Activated CD4-positive, alpha-beta T cell treated with anti-CD3 and anti-CD28 coated beads, Interleukin-2, amount 10 ng/mL, durations not matched to agents 24 days and 14 days (primary cell): ENCODE results near the gene AGXT2. TPM values are rescaled to one million over a fixed set of nuclear protein-coding genes. Genes with fewer than 3 reads are reported as not detected.
A peak's percentile ranks its signal among the peaks of the same experiment; 100 is the strongest.

Experiments used
- DNase-seq: peaks from one replicate; pipeline ENCODE4 v3.0.0; 2022
- H3K27ac Mint-ChIP-seq: one replicate; pipeline ENCODE4 v1.8.0; 2022; ENCODE audit warnings: mild to moderate bottlenecking, mixed read lengths
- H3K27me3 Mint-ChIP-seq: one replicate; pipeline ENCODE4 v1.8.0; 2022; ENCODE audit warnings: mixed read lengths
- H3K36me3 Mint-ChIP-seq: one replicate; pipeline ENCODE4 v1.8.0; 2022; ENCODE audit warnings: low read depth, mild to moderate bottlenecking, mixed read lengths
- H3K4me1 Mint-ChIP-seq: one replicate; pipeline ENCODE4 v1.8.0; 2021; ENCODE audit warnings: mixed read lengths
- H3K4me3 Mint-ChIP-seq: one replicate; pipeline ENCODE4 v1.8.0; 2022; ENCODE audit warnings: mild to moderate bottlenecking, moderate library complexity, mixed read lengths
- H3K9me3 Mint-ChIP-seq: one replicate; pipeline ENCODE4 v1.8.0; 2021; ENCODE audit warnings: mixed read lengths
- intact Hi-C: fragments of 100-400 bp; cut with micrococcal nuclease; formaldehyde crosslinking; loops from one replicate; pipeline ENCODE4 v1.15.1; 2023
- total RNA-seq: library from RNA; stranded (reverse); gene quantifications from 2 replicates; pipeline ENCODE4 v1.2.3, GENCODE V29; 2022

AGXT2 gene
- total RNA-seq, 1 donor from 2014 or later: not detected

GRCh38 chr5:35016174-35017051 is 31.3 kb downstream of the AGXT2 start:
- peaks cover 6% of the 10 kb centered on the region for H3K27me3 Mint-ChIP-seq
- intact Hi-C loops: no loop called here
- no peaks in the 10 kb centered on the region for H3K36me3 Mint-ChIP-seq
- no peak overlapping the region for H3K27ac Mint-ChIP-seq
- H3K4me1 Mint-ChIP-seq: no peaks in the 10 kb centered on the region
- H3K9me3 Mint-ChIP-seq: no peaks in the 10 kb centered on the region
- no peak for DNase-seq
- no peak overlapping the region for H3K4me3 Mint-ChIP-seq

DNA sequence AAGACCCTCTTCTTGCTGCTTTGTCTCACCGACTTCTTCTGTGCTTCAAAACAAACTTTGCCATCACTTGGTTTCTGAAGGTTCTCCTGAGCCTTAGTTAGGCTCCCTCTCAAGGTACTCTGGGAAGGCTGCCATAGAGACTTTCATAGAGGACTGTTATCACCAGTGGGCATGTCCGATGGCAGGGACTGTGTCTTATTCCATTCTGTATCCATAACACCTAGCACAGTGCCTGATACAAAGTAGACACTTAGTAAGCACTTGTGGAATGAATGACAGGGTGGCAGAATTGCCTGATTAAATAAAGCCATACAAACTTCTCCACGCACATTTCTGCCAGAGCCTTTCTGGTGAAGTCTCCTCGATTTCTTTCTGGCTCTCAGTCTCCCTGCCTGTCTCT is 32.7 kb downstream of the AGXT2 start:
- H3K4me3 Mint-ChIP-seq: no peak overlapping the region
- DNase-seq: no peak
- H3K36me3 Mint-ChIP-seq: no peaks in the 10 kb centered on the region
- peaks cover 7% of the 10 kb centered on the region for H3K27me3 Mint-ChIP-seq
- no peaks in the 10 kb centered on the region for H3K9me3 Mint-ChIP-seq
- H3K27ac Mint-ChIP-seq: no peak overlapping the region
- intact Hi-C loops: no loop called here
- H3K4me1 Mint-ChIP-seq: no peaks in the 10 kb centered on the region

- H3K9me3 Mint-ChIP-seq: no peaks in the 10 kb centered on the region
- H3K27ac Mint-ChIP-seq: no peak overlapping the region
- no peaks in the 10 kb centered on the region for H3K36me3 Mint-ChIP-seq
- H3K4me3 Mint-ChIP-seq: no peak overlapping the region
- H3K27me3 Mint-ChIP-seq: peaks cover 12% of the 10 kb centered on the region
- no peaks in the 10 kb centered on the region for H3K4me1 Mint-ChIP-seq
- no peak for DNase-seq
- intact Hi-C loops: no loop called here
Observed at GRCh38 chr5:35012796-35013195, 35.0 kb downstream of the AGXT2 start.

DNA sequence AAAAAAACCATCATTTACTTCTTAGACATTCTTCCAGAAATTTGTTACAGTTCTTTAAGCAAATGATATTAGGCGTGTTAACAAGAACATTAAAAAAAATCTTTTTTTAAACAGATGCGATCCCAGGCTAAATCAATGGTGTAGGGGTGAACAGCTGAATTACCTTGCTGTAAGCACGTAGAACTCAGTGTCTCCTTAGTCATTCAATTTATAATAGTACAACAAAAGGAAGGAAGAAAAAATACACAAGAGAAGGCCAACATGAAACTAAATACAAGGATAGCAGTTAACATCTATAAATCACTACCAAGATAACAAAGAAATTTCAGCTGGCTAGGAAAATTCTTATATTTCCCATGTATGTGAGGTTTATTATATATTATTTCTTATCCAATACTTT is 35.4 kb downstream of the AGXT2 start:
- Mint-ChIP-seq H3K27ac (no peak overlapping the region), H3K9me3 (no peaks in the 10 kb centered on the region), H3K4me1 (no peaks in the 10 kb centered on the region), H3K27me3 (peaks cover 12% of the 10 kb centered on the region), H3K4me3 (no peak overlapping the region), H3K36me3 (no peaks in the 10 kb centered on the region)
- intact Hi-C loops: no loop called here
- DNase-seq: no peak

- H3K36me3 Mint-ChIP-seq: no peaks in the 10 kb centered on the region
- no peak overlapping the region for H3K4me3 Mint-ChIP-seq
- no peak overlapping the region for H3K27ac Mint-ChIP-seq
- DNase-seq: no peak
- intact Hi-C loops: no loop called here
- H3K4me1 Mint-ChIP-seq: no peaks in the 10 kb centered on the region
- no peaks in the 10 kb centered on the region for H3K9me3 Mint-ChIP-seq
- peaks cover 11% of the 10 kb centered on the region for H3K27me3 Mint-ChIP-seq
Observed at GRCh38 chr5:35010676-35011075, 37.1 kb downstream of the AGXT2 start.

DNA sequence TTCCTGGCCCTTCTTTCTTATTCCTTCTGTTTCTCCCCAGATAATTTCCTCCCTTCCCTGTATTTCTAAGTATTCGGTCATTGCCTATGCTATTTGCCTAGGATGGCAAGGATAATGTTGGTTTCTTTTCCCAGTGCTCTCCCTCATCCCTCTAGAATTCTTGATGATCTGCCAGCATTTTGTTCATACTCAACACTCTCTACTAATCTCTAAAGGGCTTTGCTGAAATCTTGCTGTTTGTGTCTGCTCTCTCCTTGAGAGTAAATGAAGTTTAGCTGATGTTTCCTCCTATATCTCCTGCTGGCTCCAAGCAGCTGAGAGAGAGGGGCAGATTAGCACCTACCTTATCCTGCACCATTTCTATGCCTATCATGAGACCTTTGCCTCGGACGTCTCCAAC is 38.1 kb downstream of the AGXT2 start:
- Mint-ChIP-seq H3K9me3 (no peaks in the 10 kb centered on the region), H3K27me3 (peaks cover 16% of the 10 kb centered on the region), H3K27ac (no peak overlapping the region), H3K36me3 (no peaks in the 10 kb centered on the region), H3K4me3 (no peak overlapping the region), H3K4me1 (no peaks in the 10 kb centered on the region)
- no peak for DNase-seq
- intact Hi-C loops: no loop called here

GRCh38 chr5:35009019-35009418 is 38.7 kb downstream of the AGXT2 start:
- Mint-ChIP-seq H3K36me3 (no peaks in the 10 kb centered on the region), H3K4me3 (no peak overlapping the region), H3K4me1 (no peaks in the 10 kb centered on the region), H3K27ac (no peak overlapping the region), H3K9me3 (no peaks in the 10 kb centered on the region), H3K27me3 (peaks cover 16% of the 10 kb centered on the region)
- no peak for DNase-seq
- intact Hi-C loops: no loop called here

- peaks cover 18% of the 10 kb centered on the region for H3K27me3 Mint-ChIP-seq
- no peaks in the 10 kb centered on the region for H3K36me3 Mint-ChIP-seq
- DNase-seq: no peak
- intact Hi-C loops: loop anchor here (5.0 kb wide), 1 partner anchor 923 kb away; no protein-coding TSS in a partner anchor
- H3K27ac Mint-ChIP-seq: no peak overlapping the region
- no peaks in the 10 kb centered on the region for H3K9me3 Mint-ChIP-seq
- H3K4me3 Mint-ChIP-seq: no peak overlapping the region
- no peaks in the 10 kb centered on the region for H3K4me1 Mint-ChIP-seq
Observed at GRCh38 chr5:35004771-35005170, 43.0 kb downstream of the AGXT2 start.

- no peak overlapping the region for H3K4me3 Mint-ChIP-seq
- no peak for DNase-seq
- intact Hi-C loops: loop anchor here (5.0 kb wide), 1 partner anchor 923 kb away; no protein-coding TSS in a partner anchor
- peaks cover 20% of the 10 kb centered on the region for H3K27me3 Mint-ChIP-seq
- no peaks in the 10 kb centered on the region for H3K4me1 Mint-ChIP-seq
- no peaks in the 10 kb centered on the region for H3K9me3 Mint-ChIP-seq
- H3K27ac Mint-ChIP-seq: no peak overlapping the region
- no peaks in the 10 kb centered on the region for H3K36me3 Mint-ChIP-seq
Observed at GRCh38 chr5:35004200-35004599, 43.5 kb downstream of the AGXT2 start.

- Mint-ChIP-seq H3K9me3 (no peaks in the 10 kb centered on the region), H3K4me3 (no peak overlapping the region), H3K4me1 (no peaks in the 10 kb centered on the region), H3K36me3 (no peaks in the 10 kb centered on the region), H3K27ac (no peak overlapping the region), H3K27me3 (peaks cover 20% of the 10 kb centered on the region)
- DNase-seq: peak; percentile 89
- intact Hi-C loops: loop anchor here (1.0 to 5.0 kb wide), 3 partner anchors 44 to 924 kb away; no protein-coding TSS in a partner anchor
Observed at GRCh38 chr5:35003018-35003957, 44.5 kb downstream of the AGXT2 start.

GRCh38 chr5:35002459-35002858 is 45.3 kb downstream of the AGXT2 start:
- H3K9me3 Mint-ChIP-seq: no peaks in the 10 kb centered on the region
- intact Hi-C loops: loop anchor here (2.0 to 5.0 kb wide), 2 partner anchors 44 to 925 kb away; no protein-coding TSS in a partner anchor

DNA sequence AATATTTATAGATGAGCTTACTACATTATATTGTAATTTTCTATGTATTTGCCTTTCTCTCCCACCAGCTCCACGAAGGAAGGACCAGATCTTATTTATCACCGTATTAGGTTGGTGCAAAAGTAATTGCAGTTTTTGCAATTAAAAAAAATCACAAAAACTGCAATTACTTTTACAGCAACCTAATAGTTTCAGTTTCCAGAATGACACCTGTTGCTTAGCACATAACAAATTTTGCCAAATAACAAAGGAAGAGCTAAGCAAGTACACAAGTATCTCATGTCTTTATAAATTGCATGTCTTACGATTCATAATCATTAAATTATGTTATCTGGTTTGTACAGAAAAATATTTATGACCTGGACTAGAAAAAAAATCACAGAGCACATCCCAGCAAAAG is 45.9 kb downstream of the AGXT2 start:
- no peak for DNase-seq
- Mint-ChIP-seq H3K4me3 (no peak overlapping the region), H3K27ac (no peak overlapping the region), H3K27me3 (peaks cover 20% of the 10 kb centered on the region), H3K4me1 (no peaks in the 10 kb centered on the region), H3K36me3 (no peaks in the 10 kb centered on the region), H3K9me3 (no peaks in the 10 kb centered on the region)
- intact Hi-C loops: loop anchor here (2.0 to 5.0 kb wide), 2 partner anchors 43 to 925 kb away; no protein-coding TSS in a partner anchor

More at GRCh38 chr5:35002459-35002858, 45.3 kb downstream of the AGXT2 start:
- DNase-seq: no peak
- no peak overlapping the region for H3K4me3 Mint-ChIP-seq
- peaks cover 20% of the 10 kb centered on the region for H3K27me3 Mint-ChIP-seq
- no peak overlapping the region for H3K27ac Mint-ChIP-seq
- no peaks in the 10 kb centered on the region for H3K36me3 Mint-ChIP-seq
- no peaks in the 10 kb centered on the region for H3K4me1 Mint-ChIP-seq

DNA sequence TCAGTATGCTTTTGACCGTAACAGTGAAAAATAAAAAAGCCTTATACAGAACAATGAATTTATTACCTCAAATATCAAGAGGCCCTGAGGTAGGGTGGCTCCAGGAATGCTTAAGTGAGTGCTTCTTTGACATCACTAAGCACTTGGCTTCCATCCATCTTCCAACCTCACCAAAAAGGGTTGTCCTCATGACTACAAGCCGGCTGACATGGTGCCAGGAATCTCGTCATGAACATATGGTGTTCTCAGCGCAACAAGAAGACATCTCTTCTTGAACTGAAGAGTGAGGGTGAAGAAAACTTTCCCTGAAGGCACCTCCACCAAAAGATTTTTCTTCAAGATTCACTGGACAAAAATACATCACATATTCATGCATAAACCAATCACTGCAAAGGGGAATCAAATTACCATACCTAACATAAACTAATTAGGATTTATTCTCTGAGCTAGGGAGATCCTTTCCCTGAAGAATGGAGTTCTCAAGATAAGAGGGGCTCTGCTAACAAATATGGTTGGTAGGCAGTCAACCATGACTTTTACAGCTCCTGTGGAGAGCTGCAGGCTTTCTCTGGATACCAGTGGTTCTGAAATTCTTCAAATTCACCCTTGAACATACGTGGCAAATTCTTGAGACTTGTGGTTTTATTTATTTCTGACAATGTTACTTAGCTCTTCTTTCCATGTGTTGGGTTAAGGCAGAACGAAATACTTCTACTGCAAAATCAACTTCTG is 49.5 kb downstream of the AGXT2 start:
- no peak for DNase-seq
- no peaks in the 10 kb centered on the region for H3K4me1 Mint-ChIP-seq
- H3K36me3 Mint-ChIP-seq: no peaks in the 10 kb centered on the region
- intact Hi-C loops: no loop called here
- H3K27ac Mint-ChIP-seq: no peak overlapping the region
- H3K27me3 Mint-ChIP-seq: peaks cover 26% of the 10 kb centered on the region
- H3K9me3 Mint-ChIP-seq: no peaks in the 10 kb centered on the region
- H3K4me3 Mint-ChIP-seq: no peak overlapping the region
